Cardiac fibroblast (primary cell): ENCODE measurements around the gene PLA2G4D.

Source experiments
- DNase-seq, 2 donors: peaks; one replicate each; pipeline versions ENCODE4 v3.0.0 to v3.0.0-alpha.2; 2010; ENCODE audit warnings: low read depth in 2 of 2
- H3K4me3 ChIP-seq, 2 donors: replicated peaks in 1 of 2; 1 replicate in 1 of 2; 2 replicates in 1 of 2; pipeline ENCODE4 v1.5.1; 2011; ENCODE audit warnings: low read depth in 2 of 2, low read length in 2 of 2, mild to moderate bottlenecking in 2 of 2, moderate library complexity in 1 of 2
- TF ChIP-seq, protein P1 (sequence below): IDR thresholded peaks from one replicate; pipeline ENCODE4 v1.5.1; 2011; ENCODE audit warnings: low read depth, mild to moderate bottlenecking, low read length, inconsistent platforms

Gene PLA2G4D

DNA sequence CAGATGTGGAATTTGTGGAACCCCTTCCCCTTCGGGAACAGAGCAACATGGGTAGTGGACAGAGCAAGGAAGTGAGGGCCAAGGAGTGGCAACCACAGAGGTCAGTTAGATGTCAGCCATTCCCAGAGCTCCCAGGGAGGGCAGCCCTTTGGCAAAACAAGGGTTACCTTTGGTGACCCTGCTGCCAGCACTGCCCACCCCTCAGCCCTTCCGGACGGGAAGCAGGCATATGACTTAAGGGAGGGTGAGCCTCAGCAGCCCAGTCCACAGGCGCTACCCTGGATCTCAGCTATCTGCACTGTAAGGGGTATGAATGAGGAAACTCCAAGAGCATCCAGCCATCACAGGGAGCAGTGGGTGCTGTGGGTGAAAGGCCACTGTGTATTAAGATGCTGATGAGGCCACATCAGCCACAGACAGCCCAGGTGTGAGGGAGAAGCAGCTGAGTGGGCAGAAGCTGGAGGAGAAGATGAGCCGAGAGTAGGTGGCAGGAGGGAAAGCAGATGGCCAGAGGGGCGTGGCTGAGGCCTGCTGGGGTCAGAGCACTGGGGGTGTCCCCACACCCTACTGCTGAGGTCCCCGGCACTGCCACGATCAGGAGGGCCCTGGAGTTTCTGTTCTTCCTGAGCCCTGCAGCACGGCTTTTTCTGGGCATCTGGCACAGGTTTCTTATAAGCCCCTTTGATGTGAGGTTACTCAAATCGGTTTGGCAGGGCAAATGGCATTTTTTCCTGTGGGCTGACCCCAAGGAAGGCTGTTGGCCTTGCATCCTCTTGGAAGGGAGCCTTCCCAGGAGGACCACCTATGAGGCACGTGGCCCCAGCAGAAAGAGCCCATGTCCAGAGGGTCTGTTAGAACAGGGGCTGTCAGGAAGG is 6.2 kb downstream of the PLA2G4D start:
- TF ChIP-seq, protein P1, sequence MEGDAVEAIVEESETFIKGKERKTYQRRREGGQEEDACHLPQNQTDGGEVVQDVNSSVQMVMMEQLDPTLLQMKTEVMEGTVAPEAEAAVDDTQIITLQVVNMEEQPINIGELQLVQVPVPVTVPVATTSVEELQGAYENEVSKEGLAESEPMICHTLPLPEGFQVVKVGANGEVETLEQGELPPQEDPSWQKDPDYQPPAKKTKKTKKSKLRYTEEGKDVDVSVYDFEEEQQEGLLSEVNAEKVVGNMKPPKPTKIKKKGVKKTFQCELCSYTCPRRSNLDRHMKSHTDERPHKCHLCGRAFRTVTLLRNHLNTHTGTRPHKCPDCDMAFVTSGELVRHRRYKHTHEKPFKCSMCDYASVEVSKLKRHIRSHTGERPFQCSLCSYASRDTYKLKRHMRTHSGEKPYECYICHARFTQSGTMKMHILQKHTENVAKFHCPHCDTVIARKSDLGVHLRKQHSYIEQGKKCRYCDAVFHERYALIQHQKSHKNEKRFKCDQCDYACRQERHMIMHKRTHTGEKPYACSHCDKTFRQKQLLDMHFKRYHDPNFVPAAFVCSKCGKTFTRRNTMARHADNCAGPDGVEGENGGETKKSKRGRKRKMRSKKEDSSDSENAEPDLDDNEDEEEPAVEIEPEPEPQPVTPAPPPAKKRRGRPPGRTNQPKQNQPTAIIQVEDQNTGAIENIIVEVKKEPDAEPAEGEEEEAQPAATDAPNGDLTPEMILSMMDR, result no peak
- H3K4me3 ChIP-seq, result no peak overlapping the region
- DNase-seq, result no peak

DNA sequence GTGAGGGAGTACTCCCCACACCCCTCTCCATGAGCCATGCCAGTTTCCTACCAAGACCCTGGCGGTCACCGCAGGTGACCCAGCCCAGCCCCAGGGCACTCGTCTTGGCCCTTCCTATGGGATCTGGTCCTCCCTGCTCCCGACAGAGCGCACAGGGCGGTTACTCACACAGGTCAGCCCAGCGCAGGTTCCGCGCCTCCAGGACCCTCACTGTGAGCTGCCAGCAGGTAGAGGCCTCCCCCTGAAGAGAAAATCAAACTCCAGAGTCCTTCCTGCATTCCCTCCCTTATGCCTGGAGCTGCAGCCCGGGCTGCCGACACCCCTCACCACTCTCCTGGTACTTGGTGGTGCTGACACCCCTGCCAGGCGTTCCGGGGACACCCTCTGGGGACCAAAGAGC is 6.9 kb downstream of the PLA2G4D start:
- TF ChIP-seq, protein P1, result no peak
- DNase-seq, result no peak
- no peak overlapping the region for H3K4me3 ChIP-seq

DNA sequence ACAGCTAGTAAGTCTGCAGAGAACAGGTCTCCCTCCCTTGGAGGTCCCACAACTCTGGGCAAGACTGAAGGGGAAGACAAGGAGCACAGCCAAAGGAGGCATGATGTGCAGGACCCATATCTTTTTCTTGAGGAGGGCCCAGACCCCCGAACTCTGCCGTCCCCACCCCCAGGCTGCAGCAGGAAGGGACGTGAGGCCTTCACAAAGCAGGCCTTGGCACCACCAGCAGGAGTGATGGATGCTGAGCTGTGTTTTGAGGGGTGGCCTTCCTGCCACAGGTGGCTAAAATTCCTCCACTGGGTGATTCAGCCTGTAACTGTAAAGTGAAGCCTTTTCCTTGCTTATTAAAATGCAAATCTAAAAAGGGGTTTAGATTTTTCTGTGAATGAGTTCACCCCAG is 8.6 kb downstream of the PLA2G4D start:
- TF ChIP-seq, protein P1, result no peak
- no peak overlapping the region for H3K4me3 ChIP-seq
- DNase-seq, result no peak

DNA sequence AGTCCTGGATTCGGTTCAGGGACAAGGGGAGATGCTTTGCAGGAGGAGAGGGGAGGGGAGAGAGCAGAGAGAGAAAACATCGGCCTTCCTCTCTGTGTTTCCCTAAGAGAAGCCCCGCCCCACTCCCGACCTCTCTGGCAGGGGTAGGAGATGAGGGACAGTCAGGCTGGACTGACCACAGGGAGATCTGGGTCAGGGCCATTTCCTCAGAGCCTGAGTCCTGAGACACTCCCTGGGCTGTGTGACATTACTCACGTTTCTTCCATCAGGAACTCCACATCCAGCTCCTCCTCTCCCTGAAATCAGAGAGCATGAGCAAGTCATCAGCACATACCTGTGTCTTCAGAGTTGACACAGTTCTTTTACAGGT is 9.1 kb downstream of the PLA2G4D start:
- H3K4me3 ChIP-seq, result no peak overlapping the region
- TF ChIP-seq, protein P1, result no peak
- no peak for DNase-seq

DNA sequence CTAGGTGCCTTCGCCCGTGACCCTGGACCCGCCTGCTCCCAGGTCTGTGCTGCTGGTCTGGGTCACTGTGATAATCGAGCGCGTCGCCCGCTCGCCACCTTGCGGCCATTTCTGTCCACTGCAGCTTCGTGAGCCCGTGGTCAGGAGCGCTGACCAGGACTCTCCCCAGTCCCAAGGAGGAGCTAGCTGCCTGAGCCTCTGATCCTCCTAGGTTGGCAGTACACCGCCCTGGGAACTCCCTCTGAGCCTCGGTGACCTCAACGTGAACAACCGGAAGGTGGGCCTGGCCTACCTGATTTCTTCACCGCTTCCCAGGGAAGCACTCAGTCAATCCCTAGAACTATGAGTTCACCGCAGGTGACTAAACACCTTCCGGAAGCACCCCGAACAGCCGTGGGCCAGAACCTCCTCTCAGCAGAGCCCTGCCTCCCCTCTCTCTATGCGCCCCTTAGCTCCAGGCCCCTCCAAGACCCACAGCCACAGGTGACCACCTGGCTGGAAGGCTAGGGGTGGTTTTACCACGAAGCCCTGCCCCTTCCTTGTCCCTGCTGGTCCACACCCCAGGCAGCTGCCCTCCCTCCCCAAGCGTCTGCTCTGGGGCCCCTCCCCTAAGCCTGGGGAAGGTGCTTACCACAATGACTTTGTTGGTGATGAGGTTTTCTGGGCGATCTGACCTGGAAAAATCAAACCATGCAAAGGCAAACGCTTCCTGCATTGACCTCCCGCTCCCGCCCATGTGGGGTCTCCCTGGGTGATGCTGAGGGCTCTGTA is 9.7 kb downstream of the PLA2G4D start:
- TF ChIP-seq, protein P1, result peak; percentile 88
- no peak overlapping the region for H3K4me3 ChIP-seq
- peak; percentile 63 to 66 for DNase-seq

DNA sequence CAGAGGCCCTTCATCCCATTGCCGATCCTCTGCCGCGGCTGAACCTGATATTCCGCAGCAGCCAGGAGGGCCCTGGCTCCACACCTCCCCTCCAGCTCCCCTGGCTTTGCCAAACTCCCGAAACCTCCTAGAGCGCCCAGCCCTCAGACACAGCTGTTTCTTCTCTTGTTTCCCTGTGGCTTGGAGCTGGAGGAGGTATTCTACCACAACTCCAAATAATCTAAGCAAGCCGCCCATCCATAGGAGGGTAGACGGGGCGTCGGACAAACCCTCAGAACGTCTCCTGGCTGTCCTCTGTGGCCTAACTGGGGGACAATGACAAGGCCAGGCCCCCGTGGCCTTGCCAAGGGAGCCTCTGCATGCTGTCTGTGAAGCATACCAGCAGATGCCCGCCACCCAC is 10.4 kb downstream of the PLA2G4D start:
- TF ChIP-seq, protein P1, result no peak
- DNase-seq, result no peak
- no peak overlapping the region for H3K4me3 ChIP-seq
